ENCODE measurements around the gene INTS14.
"Not testable (repeated sequence)": the region's sequence is repeated elsewhere in the genome, so short reads cannot be mapped to it uniquely, and the experiment has no call there.

Gene INTS14

DNA sequence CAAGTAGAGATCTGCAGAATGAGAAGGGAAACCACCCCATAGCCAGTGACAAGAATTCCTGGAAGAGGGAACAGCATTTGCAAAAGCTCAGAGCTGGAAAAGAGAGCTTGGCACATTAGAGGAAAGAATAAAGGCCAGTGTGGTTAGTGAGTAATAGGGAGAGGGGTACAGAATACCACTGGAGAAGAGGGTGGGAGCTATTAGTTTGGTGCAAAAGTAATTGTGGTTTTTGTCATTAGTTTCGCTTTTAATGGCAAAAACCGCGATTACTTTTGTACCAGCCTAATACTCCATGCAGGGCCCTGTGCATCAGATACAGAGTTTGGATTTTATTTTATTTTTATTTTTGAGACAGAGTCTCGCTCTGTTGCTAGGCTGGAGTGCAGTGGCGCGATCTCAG, 20.6 kb upstream of the INTS14 start:
- no peak for DNase-seq (ENCODE audit: low read depth in 3 of 3)

DNA sequence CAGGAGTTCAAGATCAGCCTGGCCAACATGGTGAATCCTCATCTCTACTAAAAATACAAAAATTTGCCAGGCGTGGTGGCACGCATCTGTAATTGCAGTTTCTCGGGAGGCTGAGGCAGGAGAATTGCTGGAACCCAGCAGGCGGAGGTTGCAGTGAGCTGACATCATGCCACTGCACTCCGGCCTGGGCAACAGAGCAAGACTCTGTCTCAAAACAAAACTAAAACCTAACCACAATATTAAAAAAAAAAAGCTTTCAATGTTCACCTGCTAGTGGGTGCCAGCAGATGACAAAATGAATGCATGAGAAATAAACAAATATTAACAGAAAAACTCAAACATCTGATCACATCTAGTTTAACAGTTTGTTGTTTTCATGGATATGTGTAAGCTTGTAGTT, 19.8 kb upstream of the INTS14 start:
- no peak for DNase-seq (ENCODE audit: low read depth in 3 of 3)

DNA sequence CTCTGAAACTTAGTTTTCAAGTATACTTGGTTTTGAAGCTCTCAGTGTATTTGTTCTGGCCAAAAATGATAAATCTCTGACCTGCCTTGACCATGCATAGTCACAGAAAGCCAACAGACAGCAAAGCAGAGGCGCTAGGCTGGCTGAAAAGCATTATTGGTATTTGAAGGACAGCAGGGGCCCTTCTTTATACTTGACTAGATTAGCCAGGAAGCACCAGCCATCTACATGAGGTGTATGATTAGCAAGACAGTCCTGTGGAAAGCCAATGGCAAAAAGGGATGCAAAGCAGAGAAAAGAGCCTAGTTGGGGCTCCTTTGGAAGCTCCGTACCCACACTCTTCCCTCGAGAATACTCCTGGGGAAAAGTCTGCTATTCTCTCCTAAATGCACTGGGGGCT, 18.6 kb upstream of the INTS14 start:
- no peak for DNase-seq (ENCODE audit: low read depth in 3 of 3)

DNA sequence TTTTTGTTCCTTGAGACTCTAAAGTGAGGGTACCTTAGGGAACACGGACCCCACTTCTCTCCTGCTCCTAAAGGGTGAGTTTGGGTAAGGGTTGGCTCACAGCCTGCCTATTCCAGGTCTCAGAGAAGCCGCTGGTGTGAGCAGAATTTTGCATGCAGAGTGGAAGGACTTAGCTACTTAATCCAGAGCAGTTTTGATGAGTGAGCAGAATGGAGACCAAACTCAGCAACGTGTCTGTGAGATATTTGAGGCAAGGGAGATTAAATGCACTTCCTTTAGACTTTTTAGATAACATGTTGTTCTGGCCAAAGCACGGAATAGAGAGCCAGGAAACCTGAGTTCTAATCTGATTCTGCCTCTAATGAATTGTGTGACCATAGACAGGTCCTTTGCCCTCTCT, 15.9 kb upstream of the INTS14 start:
- no peak for DNase-seq (ENCODE audit: low read depth in 3 of 3)

DNA sequence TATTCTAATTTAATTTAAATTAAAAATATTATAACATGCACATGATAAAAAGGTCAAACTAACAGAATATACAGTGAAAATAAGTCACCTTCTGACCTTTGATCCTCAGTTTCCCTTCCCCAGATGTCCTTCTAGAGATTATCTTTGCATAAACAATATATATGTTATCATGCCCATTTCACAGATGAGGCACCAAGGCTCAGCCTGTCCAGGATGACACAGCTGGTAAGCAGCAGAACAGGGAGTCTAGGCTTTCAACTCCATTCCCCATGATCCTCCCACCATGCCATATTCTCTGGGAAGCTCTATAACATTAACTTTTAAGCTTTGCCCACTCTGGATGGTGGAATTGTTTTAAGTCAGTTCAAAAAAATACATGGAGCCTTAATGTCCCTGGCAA, 12.2 kb upstream of the INTS14 start:
- no peak for DNase-seq (ENCODE audit: low read depth in 3 of 3)

DNA sequence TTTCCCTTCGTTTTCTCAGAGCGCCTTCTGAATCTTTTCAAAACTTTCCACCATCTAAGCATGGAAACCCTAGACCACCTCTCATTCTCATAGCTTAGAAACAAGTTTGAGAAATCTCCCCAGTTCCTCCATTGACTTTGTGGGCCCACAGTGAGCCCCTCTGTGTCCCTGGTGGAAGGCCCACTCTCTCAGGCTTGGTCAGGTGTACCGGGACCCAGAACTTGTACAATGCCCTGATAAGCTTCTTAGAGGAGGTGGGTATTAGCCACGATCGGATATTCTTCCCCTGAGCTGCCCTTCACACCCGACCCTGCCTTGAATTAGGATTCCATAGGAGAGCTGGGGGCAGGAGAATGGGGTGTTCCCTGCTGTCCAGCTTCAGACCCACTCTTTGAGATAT, 10.7 kb upstream of the INTS14 start, which contains the start of gene SLC24A1:
SLC24A1 (plus strand) TSS at position 301 of the 400 bp plus-strand sequence. CDS start 2,143 bp downstream, outside the sequence.
- no peak for DNase-seq (ENCODE audit: low read depth in 3 of 3)

DNA sequence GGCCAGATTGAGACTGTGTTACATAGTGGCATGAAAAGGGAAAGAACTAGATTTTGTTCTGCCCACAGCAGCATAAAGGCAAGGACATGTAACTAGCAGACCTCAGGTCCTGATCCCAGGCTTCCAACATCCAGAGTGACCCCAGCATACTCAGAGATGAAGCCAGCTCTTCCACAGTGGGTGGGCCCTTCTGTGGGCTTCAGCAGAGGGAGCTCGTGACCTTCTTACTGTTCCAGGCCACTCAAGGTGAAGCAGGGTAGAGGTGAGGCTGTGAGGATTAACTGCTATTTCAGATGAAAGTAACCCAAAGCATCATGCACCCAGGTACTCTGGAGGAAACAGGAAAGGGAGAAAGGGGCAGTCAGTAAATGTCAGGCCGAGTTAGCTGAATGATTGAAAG, 9.9 kb upstream of the INTS14 start:
- DNase-seq (ENCODE audit: low read depth in 3 of 3): no peak

DNA sequence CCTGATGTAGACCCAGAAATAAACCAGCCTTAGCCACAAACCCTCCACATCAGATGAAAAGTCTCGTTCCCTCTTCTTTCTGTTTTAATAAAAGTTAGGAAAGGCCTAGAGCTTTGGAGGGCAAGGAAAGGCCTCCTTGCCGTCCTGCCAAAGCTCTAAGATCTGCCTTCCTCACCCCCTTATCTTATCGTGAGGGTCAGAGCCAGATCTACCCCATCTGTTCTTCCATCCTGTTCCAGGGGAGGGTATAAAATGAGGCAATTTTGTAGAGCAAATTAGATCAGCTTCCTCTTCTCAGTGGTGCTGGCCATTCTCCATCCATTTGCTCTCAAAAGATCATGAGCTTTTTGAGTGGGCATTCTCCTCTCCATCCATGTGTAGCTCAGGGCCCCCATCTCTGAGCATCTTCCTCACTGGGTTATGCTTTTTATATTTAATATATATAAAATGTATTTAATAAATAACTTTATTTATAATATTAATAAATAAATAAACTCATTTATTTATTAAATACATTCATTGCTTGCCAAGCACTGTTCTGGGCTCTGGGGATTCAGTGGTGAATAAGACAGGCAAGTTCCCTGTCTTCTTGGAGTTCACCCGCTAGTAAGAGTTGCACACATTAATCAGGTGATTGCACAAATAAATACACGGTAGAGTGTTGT, 8.8 kb upstream of the INTS14 start:
- DNase-seq (ENCODE audit: low read depth in 3 of 3): no peak

DNA sequence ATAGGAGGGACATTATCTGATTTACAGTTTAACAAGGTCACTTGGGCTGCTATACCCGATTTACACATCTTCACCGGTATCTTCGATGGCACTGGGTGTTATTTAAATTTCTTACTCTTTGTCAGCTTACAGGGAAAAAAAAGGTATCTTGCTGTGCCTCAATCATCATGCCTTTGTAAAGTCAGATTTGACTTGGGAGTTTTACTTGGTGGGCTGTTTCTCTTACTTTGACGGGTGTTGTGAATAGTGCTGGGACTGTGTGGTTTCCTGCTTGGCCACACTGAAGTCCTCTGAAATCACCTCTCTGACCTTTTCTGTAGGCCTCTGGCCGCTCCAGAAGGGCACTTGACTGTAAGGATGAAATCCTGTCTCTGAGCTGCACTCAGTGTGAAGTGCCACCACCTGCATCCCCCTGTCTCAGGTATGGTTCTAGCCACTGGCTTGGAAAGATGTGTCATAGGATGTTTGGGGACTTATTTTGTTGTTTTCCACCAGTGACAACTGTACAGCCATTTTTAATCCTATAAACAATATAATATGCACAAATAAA, 7.7 kb upstream of the INTS14 start:
- DNase-seq (ENCODE audit: low read depth in 3 of 3): no peak

DNA sequence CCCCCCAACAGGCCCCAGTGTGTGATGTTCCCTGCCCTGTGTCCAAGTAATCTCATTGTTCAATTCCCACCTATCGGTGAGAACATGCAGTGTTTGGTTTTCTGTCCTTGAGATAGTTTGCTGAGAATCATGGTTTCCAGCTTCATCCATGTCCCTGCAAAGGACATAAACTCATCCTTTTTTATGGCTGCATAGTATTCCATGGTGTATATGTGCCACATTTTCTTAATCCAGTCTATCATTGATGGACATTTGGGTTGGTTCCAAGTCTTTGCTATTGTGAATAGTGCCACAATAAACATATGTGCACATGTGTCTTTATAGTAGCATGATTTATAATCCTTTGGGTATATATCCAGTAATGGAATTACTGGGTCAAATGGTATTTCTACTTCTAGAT, 5.0 kb upstream of the INTS14 start:
- DNase-seq (ENCODE audit: low read depth in 3 of 3): not testable (repeated sequence)

DNA sequence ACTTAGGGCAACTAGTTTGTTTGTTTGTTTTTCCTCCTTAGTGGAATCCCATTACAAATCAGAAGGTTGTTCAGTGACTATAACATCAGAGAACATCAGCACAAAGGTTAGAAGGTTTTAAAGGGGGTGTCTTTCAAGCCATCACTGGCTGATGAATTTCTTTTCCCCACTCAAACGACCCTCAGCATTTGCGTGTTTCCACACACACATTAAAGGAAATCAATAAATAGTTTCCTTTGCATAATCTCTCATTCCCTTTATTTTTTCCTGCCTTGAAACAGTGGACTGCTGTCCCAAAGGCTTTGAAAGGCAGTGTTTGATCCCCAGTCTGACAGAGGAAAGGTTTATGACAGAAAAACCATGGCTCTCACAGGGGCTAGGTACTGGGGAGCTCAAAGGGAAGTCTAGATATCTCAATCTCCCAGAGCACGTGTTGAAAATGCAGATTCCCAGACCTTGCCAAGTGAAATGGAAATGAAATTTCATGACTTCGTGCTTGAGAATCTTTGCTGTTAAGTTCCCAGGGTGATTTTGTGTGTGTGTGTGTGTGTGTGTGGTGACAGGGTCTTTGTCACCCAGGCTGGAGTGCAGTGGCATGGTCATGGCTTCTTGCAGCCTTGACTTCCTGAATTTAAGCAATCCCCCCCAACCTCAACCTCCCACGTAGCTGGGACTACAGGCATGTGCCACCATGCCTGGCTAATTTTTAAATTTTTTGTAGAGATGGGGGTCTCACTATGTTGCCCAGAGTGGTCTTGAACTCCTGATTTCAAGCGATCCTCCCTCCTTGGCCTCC, 2.2 kb upstream of the INTS14 start:
- DNase-seq (ENCODE audit: low read depth in 3 of 3): no peak

DNA sequence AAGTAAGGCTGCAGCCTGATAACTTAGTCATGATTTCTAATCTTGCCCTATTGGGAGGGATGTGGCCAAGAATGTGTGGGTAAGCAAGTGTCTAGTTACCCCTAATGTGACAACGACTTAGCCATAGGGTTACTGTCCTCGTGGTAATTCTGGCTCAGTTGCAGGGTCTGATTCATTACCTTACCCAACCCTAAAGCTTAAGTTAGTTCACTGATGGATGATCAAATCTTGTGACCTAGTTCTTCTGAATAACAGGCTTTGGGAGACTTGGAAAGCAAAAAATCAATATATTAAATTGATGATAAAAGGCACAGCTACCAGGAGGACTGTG, 1.6 kb upstream of the INTS14 start:
- no peak for DNase-seq (ENCODE audit: low read depth in 3 of 3)

DNA sequence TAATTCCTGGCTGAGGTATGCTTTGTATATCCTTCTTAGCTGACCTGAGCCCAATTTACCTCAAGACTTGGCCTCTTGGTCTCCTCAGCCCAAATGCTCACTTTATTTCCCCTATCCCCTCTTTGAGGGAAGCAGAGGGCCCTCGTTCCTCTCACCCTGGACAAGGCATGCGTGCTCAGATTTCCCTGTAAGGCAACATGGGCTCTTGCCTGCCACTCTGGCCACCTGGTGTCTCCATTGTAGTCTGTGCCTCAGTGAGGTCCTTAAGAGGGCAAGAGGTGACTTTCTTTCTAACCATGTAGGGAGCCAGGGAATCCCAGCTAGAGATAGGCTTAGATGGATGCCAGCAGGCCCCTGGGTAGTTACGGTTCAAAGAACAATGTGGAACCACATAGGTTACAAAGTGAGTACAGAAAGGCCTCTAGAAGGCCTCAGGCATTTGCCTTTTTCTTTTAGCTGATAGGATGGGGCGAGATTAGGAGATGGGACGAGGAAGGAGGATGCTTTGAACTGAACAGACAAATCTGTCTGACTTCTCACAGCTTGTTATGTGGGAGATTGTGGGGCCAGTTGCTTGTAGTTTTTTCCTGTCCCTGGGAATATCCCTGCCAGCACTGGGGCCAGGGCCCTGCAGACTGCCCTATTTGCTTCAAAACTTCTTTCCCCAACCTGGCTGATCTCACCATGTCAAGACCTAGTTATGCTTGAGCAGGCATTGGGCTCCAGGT, 1.1 kb upstream of the INTS14 start:
- no peak for DNase-seq (ENCODE audit: low read depth in 3 of 3)

DNA sequence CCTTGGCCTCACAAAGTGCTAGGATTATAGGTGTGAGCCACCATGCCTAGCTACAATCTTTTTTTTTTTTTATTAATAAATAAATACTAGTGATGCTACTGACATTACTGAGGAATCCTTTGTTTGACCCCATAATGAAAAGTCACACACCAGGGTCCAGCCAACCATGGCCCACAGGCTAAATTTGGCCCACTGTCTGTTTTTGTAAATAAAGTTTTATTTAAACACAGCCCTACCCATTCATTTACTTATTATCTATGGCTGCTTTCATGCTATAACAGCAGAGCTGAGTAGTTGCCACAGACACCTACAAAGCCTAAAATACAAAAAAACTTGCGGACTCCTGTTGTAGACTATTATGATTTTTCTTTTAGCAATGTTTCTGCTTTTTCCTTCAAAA, 7.4 kb downstream of the INTS14 start:
- DNase-seq (ENCODE audit: low read depth in 3 of 3): no peak

DNA sequence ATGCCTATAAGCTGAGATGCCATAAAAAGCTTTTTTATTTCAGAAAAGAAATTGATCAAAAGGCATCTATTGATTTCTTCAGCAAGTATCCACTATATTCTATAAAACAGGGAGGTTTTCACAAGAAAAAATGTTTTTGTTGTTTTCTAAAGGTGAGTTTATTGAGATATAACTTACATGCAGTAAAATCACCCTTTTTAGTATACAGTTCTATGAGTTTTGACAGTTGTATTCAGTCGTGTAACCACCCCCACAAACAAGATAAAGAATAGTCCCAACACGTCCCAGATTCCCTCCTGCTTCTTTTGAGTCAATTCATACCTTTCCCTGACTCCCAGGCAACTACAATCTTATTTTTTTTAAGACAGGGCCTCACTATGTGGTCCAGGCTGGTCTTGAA, 7.8 kb downstream of the INTS14 start:
- DNase-seq (ENCODE audit: low read depth in 3 of 3): no peak

DNA sequence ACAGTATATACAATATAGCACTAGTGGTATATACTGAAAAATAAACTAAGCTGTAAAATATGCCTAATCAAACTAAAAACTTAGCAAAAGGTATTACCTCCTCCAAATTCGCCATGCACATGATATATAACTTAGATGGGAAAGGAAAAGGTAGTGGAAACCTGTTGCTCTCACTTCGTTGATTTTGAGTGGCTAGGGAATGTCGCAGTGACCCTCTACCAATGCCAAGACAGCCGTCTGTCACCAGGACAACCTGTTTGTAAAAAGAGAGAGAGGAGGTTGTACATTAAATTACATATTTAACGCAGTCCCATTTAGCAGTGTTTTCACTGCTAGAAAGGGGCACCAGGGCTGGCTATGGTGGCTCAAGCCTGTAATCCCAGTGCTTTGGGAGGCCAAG, 11.3 kb downstream of the INTS14 start:
- no peak for DNase-seq (ENCODE audit: low read depth in 3 of 3)

DNA sequence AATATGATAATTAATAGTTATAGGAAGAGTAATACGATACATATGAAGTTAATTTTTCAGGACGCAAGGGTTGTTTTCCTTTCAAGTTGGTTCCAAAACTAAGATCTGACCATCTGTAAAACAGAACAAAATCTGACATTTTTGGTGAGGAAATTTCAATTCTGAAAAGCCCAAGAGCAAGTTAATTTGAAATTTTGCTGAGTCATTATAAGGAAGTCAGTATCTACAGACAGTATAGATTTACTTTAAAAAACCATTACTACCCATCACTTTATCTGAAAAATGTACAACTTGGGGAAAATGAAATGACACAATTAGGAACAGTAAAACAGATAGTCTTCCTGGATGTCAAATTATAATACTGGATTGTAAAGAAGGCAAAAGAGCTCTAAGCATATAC, 12.5 kb downstream of the INTS14 start:
- DNase-seq (ENCODE audit: low read depth in 3 of 3): no peak

DNA sequence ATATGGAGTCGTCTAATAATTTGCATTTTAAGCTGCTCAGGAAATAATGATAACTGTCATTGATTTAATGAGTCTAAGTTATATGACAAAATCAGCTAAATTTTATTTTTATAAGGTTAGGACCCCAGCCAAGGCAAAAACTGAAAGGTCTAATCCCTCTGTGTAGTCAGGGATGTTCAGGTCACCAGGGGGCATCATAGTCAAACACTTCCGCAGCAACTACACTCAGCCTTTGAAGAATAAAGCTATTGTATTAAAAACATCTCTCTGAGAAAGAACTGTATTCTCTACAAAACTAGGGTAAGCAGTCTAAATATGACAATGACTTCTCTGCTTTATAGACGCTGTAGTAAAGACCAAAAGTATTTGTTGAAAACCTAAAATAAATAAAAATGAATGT, 15.0 kb downstream of the INTS14 start:
- no peak for DNase-seq (ENCODE audit: low read depth in 3 of 3)

DNA sequence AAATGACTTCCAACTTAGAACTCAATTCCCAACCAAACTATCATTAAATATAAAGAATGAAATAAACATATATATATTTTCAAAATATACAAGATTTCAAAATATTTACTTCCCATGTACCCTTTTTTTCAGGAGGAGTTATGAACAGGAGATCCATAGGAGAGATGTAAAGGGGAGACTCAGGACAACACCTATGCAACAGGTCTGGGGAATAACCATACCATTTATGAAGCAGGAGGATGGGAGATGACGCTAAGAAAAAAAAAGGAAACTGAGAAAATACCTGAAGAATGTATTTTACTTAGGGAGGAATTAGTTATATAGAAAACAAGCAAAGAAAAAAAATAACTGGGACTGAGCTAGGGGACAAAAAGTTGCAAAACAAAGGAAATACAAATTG, 23.8 kb downstream of the INTS14 start:
- no peak for DNase-seq (ENCODE audit: low read depth in 3 of 3)

DNA sequence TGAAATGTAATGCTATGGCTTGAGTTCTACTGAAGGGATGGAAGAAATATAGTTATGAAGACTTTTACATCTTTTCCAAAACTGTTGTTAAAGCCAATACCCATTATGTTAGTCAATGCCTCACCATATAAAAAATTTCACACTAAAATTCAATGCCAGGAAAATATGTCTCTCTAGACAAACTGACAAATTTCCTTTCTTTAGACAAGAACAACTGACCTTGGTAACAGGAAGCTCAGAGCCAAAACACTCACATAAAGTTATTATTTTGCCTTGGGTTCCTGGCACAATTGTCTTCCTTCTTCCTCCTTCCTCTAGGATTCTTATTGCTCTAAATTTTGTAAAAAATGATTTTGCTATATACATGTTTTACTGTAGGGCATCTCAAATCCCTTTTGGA, 26.7 kb downstream of the INTS14 start:
- no peak for DNase-seq (ENCODE audit: low read depth in 3 of 3)

DNA sequence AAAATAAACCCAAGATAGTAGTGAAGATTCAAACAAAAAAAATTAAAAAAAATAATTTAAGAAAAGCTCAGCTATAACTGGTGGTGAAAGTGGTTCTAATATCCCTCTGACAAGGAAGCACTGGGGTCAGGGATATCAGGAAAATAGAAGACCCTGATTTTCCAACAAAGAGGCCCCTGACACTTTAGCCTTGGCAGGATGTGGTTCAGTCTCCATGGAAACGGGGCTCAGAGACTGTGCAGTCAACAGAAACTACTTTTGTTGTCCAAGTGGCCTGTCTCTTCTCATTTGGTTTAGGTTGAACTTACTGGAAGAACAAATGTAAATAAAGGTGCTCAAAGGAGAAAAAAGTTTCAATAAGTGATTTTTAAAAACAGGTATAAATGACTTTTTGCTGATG, 27.2 kb downstream of the INTS14 start:
- DNase-seq (ENCODE audit: low read depth in 3 of 3): peak in 1 of 3 experiments; percentile 3

DNA sequence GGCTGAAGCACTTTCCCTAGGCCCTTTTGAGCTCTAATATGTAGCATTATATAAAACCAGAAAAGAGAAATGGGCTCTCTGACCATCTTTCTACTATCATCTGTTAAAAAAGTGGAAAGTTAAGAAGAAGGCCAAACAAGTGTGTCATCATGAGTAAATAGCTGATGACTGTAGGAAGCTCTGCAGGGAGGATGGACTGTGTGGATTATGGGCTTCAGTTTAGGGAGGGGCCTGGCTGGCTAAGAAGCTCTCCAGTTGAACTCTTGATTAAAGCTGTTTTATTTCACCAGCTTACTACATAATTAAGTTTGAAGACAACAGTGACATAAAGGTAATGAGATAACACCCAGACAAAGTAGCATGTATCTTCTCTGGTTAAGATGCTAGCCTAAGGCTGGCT, 30.6 kb downstream of the INTS14 start:
- DNase-seq (ENCODE audit: low read depth in 3 of 3): no peak

DNA sequence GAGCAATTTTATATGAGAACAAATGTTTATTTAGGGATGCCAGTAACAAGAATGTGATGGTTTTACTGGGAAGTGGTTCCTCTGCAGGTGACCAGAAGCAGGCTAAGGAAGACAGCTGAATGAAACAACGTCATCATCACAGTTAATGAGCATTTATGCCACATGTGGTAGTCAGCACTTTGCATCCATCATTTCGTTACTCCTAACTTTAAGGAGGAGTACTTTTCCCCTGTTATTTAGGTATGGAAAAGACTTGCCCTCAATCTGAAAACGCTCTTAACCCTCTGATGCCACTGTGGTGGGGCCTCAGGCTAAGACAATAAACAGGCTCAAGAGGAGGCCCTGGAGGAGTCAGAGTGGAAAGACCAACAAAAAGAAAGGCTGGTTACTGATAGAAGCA, 31.2 kb downstream of the INTS14 start:
- no peak for DNase-seq (ENCODE audit: low read depth in 3 of 3)
